DOHH2 (cell line): ENCODE results near the gene NOM1.

Experiments used
- H3F3A ChIP-seq: fragments of 200-600 bp; sonication (generic), shearing (Covaris generic); 2 replicates; pipeline ENCODE4 v1.6.0; 2016; ENCODE audit warnings: antibody characterized with exemption, mild to moderate bottlenecking; ENCODE audit not compliant: control insufficient read depth, insufficient read depth
- H3K27ac ChIP-seq: fragments of 200-600 bp; sonication (generic); 2 replicates; pipeline ENCODE4 v1.5.1; 2014; ENCODE audit warnings: low read depth, mild to moderate bottlenecking, low read length, moderate library complexity
- H3K27me3 ChIP-seq: fragments of 200-600 bp; sonication (generic); 2 replicates; pipeline ENCODE4 v1.6.1; 2014; ENCODE audit warnings: mild to moderate bottlenecking, low read length, mixed read lengths; ENCODE audit not compliant: control insufficient read depth
- H3K36me3 ChIP-seq: fragments of 200-600 bp; sonication (generic); 2 replicates; pipeline ENCODE4 v1.6.1; 2014; ENCODE audit warnings: mild to moderate bottlenecking, low read length, moderate library complexity, mixed read lengths; ENCODE audit not compliant: control insufficient read depth
- H3K4me1 ChIP-seq: fragments of 200-600 bp; sonication (generic); 2 replicates; pipeline ENCODE4 v1.6.1; 2014; ENCODE audit warnings: mild to moderate bottlenecking, low read length, mixed read lengths; ENCODE audit not compliant: control insufficient read depth
- H3K4me2 ChIP-seq: fragments of 200-600 bp; sonication (generic); 2 replicates; pipeline ENCODE4 v1.6.0; 2014; ENCODE audit warnings: mild to moderate bottlenecking, low read length, moderate library complexity
- H3K4me3 ChIP-seq: fragments of 200-600 bp; sonication (generic); 2 replicates; pipeline ENCODE4 v1.5.1; 2014; ENCODE audit warnings: mild to moderate bottlenecking, low read length, mixed read lengths
- H3K79me2 ChIP-seq: fragments of 200-600 bp; sonication (generic); 2 replicates; pipeline ENCODE4 v1.6.1; 2014; ENCODE audit warnings: mild to moderate bottlenecking, low read length, mixed read lengths; ENCODE audit not compliant: control insufficient read depth
- H3K9me2 ChIP-seq: fragments of 200-600 bp; sonication (generic); replicated peaks from 2 replicates; pipeline ENCODE4 v1.6.1; 2014; ENCODE audit warnings: mild to moderate bottlenecking, low read length, mixed read lengths; ENCODE audit not compliant: control insufficient read depth
- H3K9me3 ChIP-seq: fragments of 200-600 bp; sonication (generic); 2 replicates; pipeline ENCODE4 v1.6.1; 2014; ENCODE audit warnings: antibody characterized with exemption, low read length, mixed read lengths; ENCODE audit not compliant: control insufficient read depth, insufficient read depth
- H4K20me1 ChIP-seq: fragments of 200-600 bp; sonication (generic); 2 replicates; pipeline ENCODE4 v1.6.0; 2014; ENCODE audit warnings: low read depth, mild to moderate bottlenecking, antibody characterized with exemption, low read length, moderate library complexity; ENCODE audit not compliant: control insufficient read depth, insufficient read depth
- EZH2phosphoT487 ChIP-seq: fragments of 200-600 bp; sonication (generic); IDR thresholded peaks from 2 replicates; pipeline ENCODE4 v1.6.1; 2017; ENCODE audit warnings: borderline replicate concordance, mild to moderate bottlenecking, antibody characterized with exemption, low read length, moderate library complexity, mixed read lengths
- TF ChIP-seq, protein P1 (sequence below): fragments of 200-600 bp; sonication (generic); IDR thresholded peaks from one replicate; pipeline ENCODE4 v1.5.1; 2014; ENCODE audit warnings: antibody characterized with exemption, mild to moderate bottlenecking, low read depth, low read length; ENCODE audit not compliant: poor library complexity, severe bottlenecking

The NOM1 gene

DNA sequence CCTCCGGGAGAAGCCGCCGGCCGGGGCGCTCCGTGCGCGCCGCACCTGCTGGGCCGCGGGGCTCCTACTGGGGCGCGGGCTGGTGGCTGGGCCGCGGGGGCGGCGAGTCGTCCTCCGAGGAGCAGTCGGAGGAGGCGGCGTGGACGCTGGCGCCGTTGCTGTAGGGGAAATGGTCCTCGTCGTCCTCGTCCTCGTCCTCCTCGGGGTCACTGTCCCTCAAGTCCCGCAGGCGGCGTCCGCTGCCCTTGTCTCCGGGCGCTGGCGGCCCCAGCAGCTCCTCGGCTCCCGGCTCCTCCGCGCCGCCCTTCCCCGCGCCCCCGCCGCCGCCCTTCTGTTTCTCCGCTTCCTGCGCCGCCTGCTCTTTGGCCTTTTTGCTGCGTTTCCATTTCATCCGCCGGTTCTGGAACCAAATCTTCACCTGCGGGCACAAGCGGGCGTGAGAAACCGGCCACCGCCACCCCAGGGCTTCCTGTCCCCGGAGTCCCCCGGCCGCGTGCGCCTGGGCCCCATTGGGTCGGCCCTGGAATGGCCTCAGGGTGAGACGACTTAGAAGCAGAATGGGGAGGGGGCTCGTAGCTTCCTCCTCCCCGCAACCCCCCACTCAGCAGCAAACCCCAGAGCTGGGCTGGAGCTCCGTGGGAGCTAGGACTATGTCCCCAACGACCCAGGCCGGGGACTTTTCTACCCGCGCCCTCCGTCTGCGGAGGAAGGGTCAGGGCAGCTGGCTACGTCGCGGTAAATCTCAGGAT is 56.1 kb downstream of the NOM1 start:
- no peaks in the 10 kb centered on the region for H3K9me3 ChIP-seq
- no peaks in the 10 kb centered on the region; the same call in 1 of the 2 replicates for H3K4me1 ChIP-seq
- no peaks in the 10 kb centered on the region for H3F3A ChIP-seq
- H3K4me3 ChIP-seq = no peak overlapping the region
- no peak overlapping the region for H3K4me2 ChIP-seq
- H3K27ac ChIP-seq = no peak overlapping the region
- H3K79me2 ChIP-seq = no peaks in the 10 kb centered on the region
- TF ChIP-seq, protein P1, sequence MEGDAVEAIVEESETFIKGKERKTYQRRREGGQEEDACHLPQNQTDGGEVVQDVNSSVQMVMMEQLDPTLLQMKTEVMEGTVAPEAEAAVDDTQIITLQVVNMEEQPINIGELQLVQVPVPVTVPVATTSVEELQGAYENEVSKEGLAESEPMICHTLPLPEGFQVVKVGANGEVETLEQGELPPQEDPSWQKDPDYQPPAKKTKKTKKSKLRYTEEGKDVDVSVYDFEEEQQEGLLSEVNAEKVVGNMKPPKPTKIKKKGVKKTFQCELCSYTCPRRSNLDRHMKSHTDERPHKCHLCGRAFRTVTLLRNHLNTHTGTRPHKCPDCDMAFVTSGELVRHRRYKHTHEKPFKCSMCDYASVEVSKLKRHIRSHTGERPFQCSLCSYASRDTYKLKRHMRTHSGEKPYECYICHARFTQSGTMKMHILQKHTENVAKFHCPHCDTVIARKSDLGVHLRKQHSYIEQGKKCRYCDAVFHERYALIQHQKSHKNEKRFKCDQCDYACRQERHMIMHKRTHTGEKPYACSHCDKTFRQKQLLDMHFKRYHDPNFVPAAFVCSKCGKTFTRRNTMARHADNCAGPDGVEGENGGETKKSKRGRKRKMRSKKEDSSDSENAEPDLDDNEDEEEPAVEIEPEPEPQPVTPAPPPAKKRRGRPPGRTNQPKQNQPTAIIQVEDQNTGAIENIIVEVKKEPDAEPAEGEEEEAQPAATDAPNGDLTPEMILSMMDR = no peak
- TF ChIP-seq EZH2phosphoT487 = no peak
- H3K27me3 ChIP-seq = peaks cover 48% of the 10 kb centered on the region
- no peaks in the 10 kb centered on the region; the same call in 1 of the 2 replicates for H4K20me1 ChIP-seq
- no peaks in the 10 kb centered on the region for H3K36me3 ChIP-seq
- H3K9me2 ChIP-seq = no peaks in the 10 kb centered on the region

DNA sequence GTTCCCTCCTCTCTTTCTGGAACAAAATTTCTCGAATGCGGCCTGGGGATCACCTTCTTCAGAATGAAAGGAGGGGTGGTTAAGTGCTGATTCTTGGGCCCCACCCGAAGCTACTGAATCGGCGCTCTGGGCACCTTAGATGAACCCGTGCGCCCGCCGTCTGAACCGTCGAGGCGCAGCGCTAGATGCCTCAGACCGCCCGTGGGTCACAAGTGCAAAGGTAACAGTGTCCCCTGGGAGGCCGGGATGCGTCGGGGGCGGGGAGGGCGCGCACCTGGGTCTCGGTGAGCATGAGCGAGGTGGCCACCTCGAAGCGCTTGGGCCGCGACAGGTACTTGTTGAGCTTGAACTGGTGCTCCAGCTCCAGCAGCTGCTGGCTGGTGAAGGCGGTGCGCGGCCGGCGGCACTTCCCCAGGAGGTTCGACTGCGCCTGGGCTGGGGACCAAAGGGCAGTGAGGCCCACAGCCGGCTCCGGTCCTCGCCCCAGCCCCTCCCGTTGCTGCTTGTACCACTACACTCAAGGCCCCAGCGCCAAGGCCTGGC is 56.8 kb downstream of the NOM1 start:
- no peak overlapping the region for H3K4me2 ChIP-seq
- H3K79me2 ChIP-seq = no peaks in the 10 kb centered on the region
- H3F3A ChIP-seq = no peaks in the 10 kb centered on the region
- peaks cover 6% of the 10 kb centered on the region for H3K4me1 ChIP-seq
- no peak overlapping the region for H3K27ac ChIP-seq
- no peaks in the 10 kb centered on the region for H3K9me3 ChIP-seq
- peaks cover 47% of the 10 kb centered on the region for H3K27me3 ChIP-seq
- no peaks in the 10 kb centered on the region for H3K36me3 ChIP-seq
- H3K9me2 ChIP-seq = no peaks in the 10 kb centered on the region
- H3K4me3 ChIP-seq = no peak overlapping the region
- TF ChIP-seq, protein P1 = no peak
- TF ChIP-seq EZH2phosphoT487 = no peak
- no peaks in the 10 kb centered on the region; the same call in 1 of the 2 replicates for H4K20me1 ChIP-seq

DNA sequence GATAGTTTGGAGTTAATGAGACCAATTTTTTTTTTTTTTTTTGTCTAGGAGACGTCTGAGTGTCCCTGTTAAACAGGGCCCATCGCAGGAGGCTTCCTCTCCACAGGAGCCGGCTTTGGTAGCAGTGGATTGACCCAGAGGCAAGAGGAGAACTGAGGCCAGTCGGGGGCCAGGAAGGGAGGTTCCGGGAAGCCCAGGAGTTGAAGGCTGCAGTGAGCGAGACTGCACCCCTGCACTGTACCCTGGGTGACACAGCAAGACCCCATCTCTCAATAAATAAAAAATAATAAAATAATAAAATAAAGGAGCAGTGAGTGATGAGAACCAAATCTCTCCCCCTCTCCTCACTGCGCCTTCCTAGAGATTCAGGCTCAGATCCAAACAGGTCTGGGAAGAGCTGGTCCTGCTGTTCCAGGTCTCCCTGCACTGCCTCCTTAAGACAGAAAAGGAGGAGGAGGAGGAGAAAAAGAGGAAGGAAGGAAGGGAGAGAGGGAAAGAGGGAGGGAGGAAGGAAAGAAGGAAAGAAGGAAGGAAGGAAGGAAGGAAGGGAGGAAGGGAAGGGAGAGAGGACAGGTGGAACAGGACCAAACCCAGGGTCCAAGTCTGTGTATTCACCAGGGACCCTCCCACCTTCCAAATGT is 57.4 kb downstream of the NOM1 start:
- Histone ChIP-seq H3K27me3 (peaks cover 48% of the 10 kb centered on the region), H3K9me2 (no peaks in the 10 kb centered on the region), H3K79me2 (no peaks in the 10 kb centered on the region), H3K36me3 (no peaks in the 10 kb centered on the region), H3K4me1 (peaks cover 13% of the 10 kb centered on the region), H3K9me3 (no peaks in the 10 kb centered on the region), H3K4me2 (no peak overlapping the region), H4K20me1 (no peaks in the 10 kb centered on the region; the same call in 1 of the 2 replicates), H3F3A (no peaks in the 10 kb centered on the region), H3K4me3 (no peak overlapping the region), H3K27ac (no peak overlapping the region)
- no peak for TF ChIP-seq EZH2phosphoT487
- TF ChIP-seq, protein P1 = no peak
